HepG2 (cell line): ENCODE data around the gene AUP1. TPM values are rescaled to one million over a fixed set of nuclear protein-coding genes. Genes with fewer than 3 reads are reported as not detected.

Source experiments
- ARHGAP35 ChIP-seq: sonication (generic); formaldehyde crosslinking; IDR thresholded peaks from 2 replicates; pipeline ENCODE4 v1.9.0; 2022; ENCODE audit warnings: mild to moderate bottlenecking, inconsistent platforms, moderate library complexity, missing genetic modification reagents, borderline replicate concordance
- ARID5B ChIP-seq: IDR thresholded peaks from 2 replicates; pipeline ENCODE4 v1.4.0; 2020; ENCODE audit warnings: mild to moderate bottlenecking, missing genetic modification reagents
- CAMTA2 ChIP-seq: sonication (generic); formaldehyde crosslinking; IDR thresholded peaks from 2 replicates; pipeline ENCODE4 v1.4.0; 2020; ENCODE audit warnings: mild to moderate bottlenecking, missing genetic modification reagents, borderline replicate concordance
- CBX2 ChIP-seq, 2 experiments: fragments of 200-600 bp in 1 of 2; sonication (generic); formaldehyde crosslinking in 1 of 2; IDR thresholded peaks; 2 replicates each; pipeline versions ENCODE4 v1.7.0 to v1.8.1; 2018 to 2022; ENCODE audit warnings: low read depth in 2 of 2, low read length in 1 of 2, mild to moderate bottlenecking in 1 of 2, missing genetic modification reagents in 1 of 2
- E2F5 ChIP-seq: sonication (generic); formaldehyde crosslinking; conservative IDR thresholded peaks from 2 replicates; pipeline ENCODE4 v1.4.0; 2020; ENCODE audit warnings: missing genetic modification reagents
- EP300 ChIP-seq, 3 experiments: sonication (generic) in 1 of 3; formaldehyde crosslinking in 1 of 3; IDR thresholded peaks; 2 replicates each; pipeline versions ENCODE4 v1.5.1 to v1.6.1; 2011 to 2020; ENCODE audit warnings: low read depth in 2 of 3, low read length in 2 of 3, borderline replicate concordance in 1 of 3, improper control_type of control experiment in 1 of 3, mild to moderate bottlenecking in 1 of 3, missing genetic modification reagents in 1 of 3, moderate library complexity in 1 of 3
- HES4 ChIP-seq: sonication (generic); formaldehyde crosslinking; IDR thresholded peaks from 2 replicates; pipeline ENCODE4 v1.9.0; 2021; ENCODE audit warnings: mild to moderate bottlenecking, missing genetic modification reagents, borderline replicate concordance
- IRF2 ChIP-seq: IDR thresholded peaks from 2 replicates; pipeline ENCODE4 v1.6.1; 2018; ENCODE audit warnings: missing genetic modification reagents, missing compliant biosample characterization
- KDM5B ChIP-seq: sonication (generic); formaldehyde crosslinking; IDR thresholded peaks from 2 replicates; pipeline ENCODE4 v1.4.0; 2020; ENCODE audit warnings: missing genetic modification reagents, mild to moderate bottlenecking, borderline replicate concordance
- KDM6A ChIP-seq: IDR thresholded peaks from 2 replicates; pipeline ENCODE4 v1.6.1; 2016; ENCODE audit warnings: low read depth
- LCORL ChIP-seq, 2 experiments: fragments of 450-650 bp in 1 of 2; sonication (generic) in 1 of 2; formaldehyde crosslinking in 1 of 2; IDR thresholded peaks; 2 replicates each; pipeline versions ENCODE4 v1.5.0 to v1.6.1; 2017 to 2020; ENCODE audit warnings: antibody characterized with exemption in 1 of 2, missing genetic modification reagents in 1 of 2
- MTF1 ChIP-seq: sonication (generic); formaldehyde crosslinking; IDR thresholded peaks from 2 replicates; pipeline ENCODE4 v1.5.0; 2020; ENCODE audit warnings: missing genetic modification reagents
- NCOA5 ChIP-seq: sonication (generic); formaldehyde crosslinking; IDR thresholded peaks from 2 replicates; pipeline ENCODE4 v1.4.0; 2020; ENCODE audit warnings: missing genetic modification reagents
- SOX6 ChIP-seq, 2 experiments: fragments of 450-650 bp in 1 of 2; sonication (generic) in 1 of 2; formaldehyde crosslinking in 1 of 2; IDR thresholded peaks; 2 replicates each; pipeline versions ENCODE4 v1.4.0 to v1.6.1; 2017 to 2020; ENCODE audit warnings: antibody characterized with exemption in 1 of 2, mild to moderate bottlenecking in 1 of 2, missing genetic modification reagents in 1 of 2
- U2AF2 ChIP-seq: fragments of 200-400 bp; formaldehyde crosslinking; IDR thresholded peaks from 2 replicates; pipeline ENCODE4 v1.6.1; 2017; ENCODE audit warnings: low read depth, mild to moderate bottlenecking, low read length
- ZNF12 ChIP-seq: sonication (generic); formaldehyde crosslinking; IDR thresholded peaks from 2 replicates; pipeline ENCODE4 v1.5.0; 2020; ENCODE audit warnings: missing genetic modification reagents
- ZNF672 ChIP-seq: sonication (generic); formaldehyde crosslinking; IDR thresholded peaks from 2 replicates; pipeline ENCODE4 v1.8.1; 2022; ENCODE audit warnings: missing genetic modification reagents
- ZSCAN25 ChIP-seq: sonication (generic); formaldehyde crosslinking; IDR thresholded peaks from 2 replicates; pipeline ENCODE4 v1.8.0; 2022; ENCODE audit warnings: mild to moderate bottlenecking, missing genetic modification reagents
- polyA plus RNA-seq, 8 experiments: library from polyadenylated mRNA; depleted of rRNA in 3 of 8; stranded (reverse) in 7 of 8; unstranded in 1 of 8; fragments of >200 nt; fragmentation: Illumina TruSeq in 4 of 8; extraction: Trizol in 4 of 8; gene quantifications; 2 replicates each; pipeline versions ENCODE4 v1.2.1 to v1.2.3, GENCODE V29; 2011 to 2016; ENCODE audit warnings: low read depth in 4 of 8, missing spikeins in 1 of 8, mixed read lengths in 1 of 8; ENCODE audit not compliant: insufficient read depth in 1 of 8
- total RNA-seq, 5 experiments: library from RNA; depleted of rRNA; stranded (reverse); fragments of >200 nt; fragmentation: Illumina TruSeq; extraction: Trizol; gene quantifications; 2 replicates each; pipeline ENCODE4 v1.2.3, GENCODE V29; 2016; ENCODE audit warnings: low read depth in 1 of 5
- TF ChIP-seq, protein P1 (sequence below): sonication (generic); formaldehyde crosslinking; IDR thresholded peaks from 2 replicates; pipeline ENCODE4; 2020; ENCODE audit warnings: missing genetic modification reagents, mild to moderate bottlenecking, borderline replicate concordance

Gene AUP1
- total and polyA plus RNA-seq, 2 of the 13 experiments (the other 11 are each of a cell fraction or from before 2014, with no cell fraction given) = 174 to 267 TPM

DNA sequence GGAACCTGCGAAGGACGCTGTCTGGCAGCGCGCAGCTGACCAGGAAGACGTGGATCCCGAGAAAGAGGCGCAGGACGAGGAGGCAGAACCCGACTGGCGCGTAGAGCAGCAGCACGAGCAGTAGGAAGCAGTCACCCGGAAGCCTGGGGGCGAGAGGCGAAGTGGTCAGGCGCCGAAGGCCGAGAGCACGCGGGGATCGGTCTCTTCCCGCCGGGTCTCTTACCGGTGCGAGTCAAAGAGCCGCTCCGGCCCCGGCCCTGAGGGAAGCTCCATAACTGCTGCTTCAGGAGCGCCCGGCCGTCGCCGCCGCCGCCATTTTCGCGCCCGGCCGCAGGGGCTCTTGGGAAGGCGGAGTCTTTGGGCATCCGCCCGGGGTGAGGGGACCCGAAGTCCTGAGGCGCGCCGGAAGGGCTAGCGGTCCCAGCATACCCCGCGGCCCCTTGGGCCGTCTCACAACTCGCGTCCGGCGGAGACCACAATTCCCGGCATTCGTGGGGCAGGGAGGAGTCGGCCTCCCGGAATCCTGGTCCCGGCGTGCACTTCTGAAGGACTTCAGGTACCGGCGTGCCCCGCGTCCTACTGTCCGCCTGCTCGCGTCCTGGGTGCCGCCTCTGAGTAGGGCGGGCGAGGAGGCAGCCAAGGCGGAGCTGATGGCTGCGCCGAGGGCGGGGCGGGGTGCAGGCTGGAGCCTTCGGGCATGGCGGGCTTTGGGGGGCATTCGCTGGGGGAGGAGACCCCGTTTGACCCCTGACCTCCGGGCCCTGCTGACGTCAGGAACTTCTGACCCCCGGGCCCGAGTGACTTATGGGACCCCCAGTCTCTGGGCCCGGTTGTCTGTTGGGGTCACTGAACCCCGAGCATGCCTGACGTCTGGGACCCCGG is at the start of gene AUP1, which contains the start of gene HTRA2 (continued):
- TF ChIP-seq SOX6 (IDR thresholded peaks at IDR 0.05) (no peak), SOX6 (CRISPR knock-in tag; IDR thresholded peaks at IDR 0.05) (peak; percentile 82), NCOA5 (CRISPR knock-in tag) (no peak), KDM6A (CRISPR knock-in tag) (no peak), MTF1 (CRISPR knock-in tag) (no peak), ZNF12 (no peak), IRF2 (CRISPR knock-in tag) (peak; percentile 97), E2F5 (0 out of 2 replicates have a peak, but pooled peaks have one; percentile 36), EP300 (IDR thresholded peaks at IDR 0.05; ENCODE audit: low read depth in 2 of 2, low read length in 2 of 2) (peak; percentile 58 to 73; a peak in 2 of 4 replicates), EP300 (CRISPR knock-in tag; IDR thresholded peaks at IDR 0.05; ENCODE audit: borderline replicate concordance) (no peak), U2AF2 (no peak), LCORL (IDR thresholded peaks at IDR 0.05) (0 out of 2 replicates have a peak, but pooled peaks have one; percentile 4), LCORL (CRISPR knock-in tag; IDR thresholded peaks at IDR 0.05) (peak; percentile 79), ARID5B (CRISPR knock-in tag) (peak; percentile 56; the same call in 1 of the 2 replicates), ARHGAP35 (CRISPR knock-in tag) (no peak; the same call in 1 of the 2 replicates), KDM5B (CRISPR knock-in tag) (peak; percentile 80; the same call in 1 of the 2 replicates), CBX2 (IDR thresholded peaks at IDR 0.05; ENCODE audit: low read depth, low read length) (no peak), CBX2 (CRISPR knock-in tag; IDR thresholded peaks at IDR 0.05; ENCODE audit: low read depth) (no peak), ZSCAN25 (CRISPR knock-in tag) (peak; percentile 70; the same call in 1 of the 2 replicates), ZNF672 (CRISPR knock-in tag) (no peak), HES4 (CRISPR knock-in tag) (peak; percentile 92; the same call in 1 of the 2 replicates), CAMTA2 (peak; percentile 88)
- TF ChIP-seq, protein P1, sequence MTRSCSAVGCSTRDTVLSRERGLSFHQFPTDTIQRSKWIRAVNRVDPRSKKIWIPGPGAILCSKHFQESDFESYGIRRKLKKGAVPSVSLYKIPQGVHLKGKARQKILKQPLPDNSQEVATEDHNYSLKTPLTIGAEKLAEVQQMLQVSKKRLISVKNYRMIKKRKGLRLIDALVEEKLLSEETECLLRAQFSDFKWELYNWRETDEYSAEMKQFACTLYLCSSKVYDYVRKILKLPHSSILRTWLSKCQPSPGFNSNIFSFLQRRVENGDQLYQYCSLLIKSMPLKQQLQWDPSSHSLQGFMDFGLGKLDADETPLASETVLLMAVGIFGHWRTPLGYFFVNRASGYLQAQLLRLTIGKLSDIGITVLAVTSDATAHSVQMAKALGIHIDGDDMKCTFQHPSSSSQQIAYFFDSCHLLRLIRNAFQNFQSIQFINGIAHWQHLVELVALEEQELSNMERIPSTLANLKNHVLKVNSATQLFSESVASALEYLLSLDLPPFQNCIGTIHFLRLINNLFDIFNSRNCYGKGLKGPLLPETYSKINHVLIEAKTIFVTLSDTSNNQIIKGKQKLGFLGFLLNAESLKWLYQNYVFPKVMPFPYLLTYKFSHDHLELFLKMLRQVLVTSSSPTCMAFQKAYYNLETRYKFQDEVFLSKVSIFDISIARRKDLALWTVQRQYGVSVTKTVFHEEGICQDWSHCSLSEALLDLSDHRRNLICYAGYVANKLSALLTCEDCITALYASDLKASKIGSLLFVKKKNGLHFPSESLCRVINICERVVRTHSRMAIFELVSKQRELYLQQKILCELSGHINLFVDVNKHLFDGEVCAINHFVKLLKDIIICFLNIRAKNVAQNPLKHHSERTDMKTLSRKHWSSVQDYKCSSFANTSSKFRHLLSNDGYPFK (CRISPR knock-in tag) = peak; percentile 86; the same call in 1 of the 2 replicates
